MCF 10A (cell line): Measurements from ENCODE around the gene SLC39A3. TPM values are rescaled to one million over a fixed set of nuclear protein-coding genes. Genes with fewer than 3 reads are reported as not detected.

Experiments used
- BruUV-seq: library from RNA; stranded (reverse); fragments of 400-500 nt; replicated peaks from 2 replicates; lab custom pipeline; 2021; lab: Mats Ljungman, UMichigan
- CTCF ChIA-PET: fragments of 300-600 bp; sonication (Branson Sonifier 250); formaldehyde crosslinking; extraction: SDS; loops from one replicate; lab custom pipeline; 2021; ENCODE audit warnings: antibody characterized with exemption, inconsistent platforms; lab: Yijun Ruan, JAX
- POLR2A ChIA-PET: fragments of 300-600, 350-650 bp; sonication (Branson Sonifier 250); formaldehyde crosslinking; extraction: SDS; loops from one replicate; lab custom pipeline; 2020; ENCODE audit warnings: antibody characterized with exemption, inconsistent platforms; lab: Yijun Ruan, JAX
- DNase-seq: peaks from one replicate; pipeline ENCODE4 v3.0.0-alpha.2; 2018; ENCODE audit not compliant: unreplicated experiment
- H3K27ac Mint-ChIP-seq: one replicate; pipeline ENCODE4 v1.8.0; 2022; ENCODE audit warnings: mild to moderate bottlenecking, low read depth, mixed read lengths; ENCODE audit not compliant: unreplicated experiment
- H3K27me3 Mint-ChIP-seq: one replicate; pipeline ENCODE4 v1.8.0; 2022; ENCODE audit warnings: mixed read lengths; ENCODE audit not compliant: insufficient read depth, unreplicated experiment
- H3K36me3 Mint-ChIP-seq: one replicate; pipeline ENCODE4 v1.8.0; 2022; ENCODE audit warnings: mild to moderate bottlenecking, moderate library complexity, mixed read lengths; ENCODE audit not compliant: insufficient read depth, unreplicated experiment
- H3K4me1 Mint-ChIP-seq: one replicate; pipeline ENCODE4 v1.8.0; 2022; ENCODE audit warnings: mixed read lengths; ENCODE audit not compliant: insufficient read depth, unreplicated experiment
- H3K4me3 Mint-ChIP-seq: one replicate; pipeline ENCODE4 v1.8.0; 2022; ENCODE audit warnings: mild to moderate bottlenecking, moderate library complexity, mixed read lengths; ENCODE audit not compliant: unreplicated experiment
- H3K9me3 Mint-ChIP-seq: one replicate; pipeline ENCODE4 v1.8.0; 2022; ENCODE audit warnings: mixed read lengths; ENCODE audit not compliant: unreplicated experiment
- intact Hi-C: fragments of 100-400 bp; cut with micrococcal nuclease; formaldehyde crosslinking; loops from 2 replicates; pipeline ENCODE4 v1.14.1; 2022
- total RNA-seq: library from RNA; stranded (reverse); gene quantifications from 2 replicates; pipeline ENCODE4 v1.2.3, GENCODE V29; 2022
- TF ChIP-seq, protein P1 (sequence below): fragments of 200-600 bp; IDR thresholded peaks from one replicate; pipeline ENCODE4 v1.8.0; 2022; ENCODE audit warnings: antibody characterized with exemption, mild to moderate bottlenecking; ENCODE audit not compliant: unreplicated experiment

SLC39A3 gene
- total RNA-seq, 1 experiment from 2014 or later, result 21.3 TPM

DNA sequence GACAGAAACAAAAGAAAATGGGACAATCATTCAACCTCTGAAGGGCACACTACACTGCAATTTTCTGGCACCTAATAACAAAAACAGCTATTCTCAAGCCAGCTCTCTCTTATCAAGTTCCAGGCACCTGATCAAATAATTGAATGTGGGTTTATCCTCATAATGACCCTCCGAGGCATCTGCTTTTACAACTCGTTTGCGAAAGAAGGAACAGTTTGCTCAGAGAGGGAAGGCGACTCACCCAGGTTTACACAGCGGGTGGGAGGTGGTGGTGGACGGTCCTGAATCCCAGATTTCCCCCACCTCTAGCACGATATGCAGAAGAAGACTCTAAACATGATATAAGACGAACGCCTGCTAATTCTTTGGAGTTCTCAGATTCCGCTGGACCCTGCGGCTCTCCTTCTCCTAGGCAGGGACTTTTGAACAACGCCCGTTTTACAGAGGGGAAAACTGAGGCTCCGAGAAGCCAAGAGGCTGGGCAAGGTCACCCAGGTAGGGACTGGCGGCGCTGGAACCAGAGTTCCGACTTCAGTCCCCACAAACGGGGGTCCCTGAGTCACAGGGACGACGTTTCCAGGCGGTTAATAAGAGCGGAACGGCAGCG lies 42.6 kb upstream of the SLC39A3 start:
- Mint-ChIP-seq H3K27me3 (no peaks in the 10 kb centered on the region), H3K27ac (peak overlapping the region; percentile 94), H3K4me1 (peaks cover 22% of the 10 kb centered on the region), H3K36me3 (peaks cover 34% of the 10 kb centered on the region), H3K9me3 (no peaks in the 10 kb centered on the region), H3K4me3 (peak overlapping the region; percentile 78)
- intact Hi-C loops, result no loop called here
- CTCF ChIA-PET, result interaction anchor here (0.6 to 0.7 kb wide), 5 partner anchors 12 to 1435 kb away, joined by 3 read pairs; no protein-coding TSS in a partner anchor
- POLR2A ChIA-PET, result interaction anchor here (0.6 to 1.7 kb wide), 9 partner anchors 43 to 307 kb away, joined by 3 to 6 read pairs (median 4); partner anchors contain the start of genes GADD45B, ZNF555 and ZNF57
- peak; percentile 16 for DNase-seq
- TF ChIP-seq, protein P1, sequence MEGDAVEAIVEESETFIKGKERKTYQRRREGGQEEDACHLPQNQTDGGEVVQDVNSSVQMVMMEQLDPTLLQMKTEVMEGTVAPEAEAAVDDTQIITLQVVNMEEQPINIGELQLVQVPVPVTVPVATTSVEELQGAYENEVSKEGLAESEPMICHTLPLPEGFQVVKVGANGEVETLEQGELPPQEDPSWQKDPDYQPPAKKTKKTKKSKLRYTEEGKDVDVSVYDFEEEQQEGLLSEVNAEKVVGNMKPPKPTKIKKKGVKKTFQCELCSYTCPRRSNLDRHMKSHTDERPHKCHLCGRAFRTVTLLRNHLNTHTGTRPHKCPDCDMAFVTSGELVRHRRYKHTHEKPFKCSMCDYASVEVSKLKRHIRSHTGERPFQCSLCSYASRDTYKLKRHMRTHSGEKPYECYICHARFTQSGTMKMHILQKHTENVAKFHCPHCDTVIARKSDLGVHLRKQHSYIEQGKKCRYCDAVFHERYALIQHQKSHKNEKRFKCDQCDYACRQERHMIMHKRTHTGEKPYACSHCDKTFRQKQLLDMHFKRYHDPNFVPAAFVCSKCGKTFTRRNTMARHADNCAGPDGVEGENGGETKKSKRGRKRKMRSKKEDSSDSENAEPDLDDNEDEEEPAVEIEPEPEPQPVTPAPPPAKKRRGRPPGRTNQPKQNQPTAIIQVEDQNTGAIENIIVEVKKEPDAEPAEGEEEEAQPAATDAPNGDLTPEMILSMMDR, result no peak
- TSS peak; percentile 54 for BruUV-seq

DNA sequence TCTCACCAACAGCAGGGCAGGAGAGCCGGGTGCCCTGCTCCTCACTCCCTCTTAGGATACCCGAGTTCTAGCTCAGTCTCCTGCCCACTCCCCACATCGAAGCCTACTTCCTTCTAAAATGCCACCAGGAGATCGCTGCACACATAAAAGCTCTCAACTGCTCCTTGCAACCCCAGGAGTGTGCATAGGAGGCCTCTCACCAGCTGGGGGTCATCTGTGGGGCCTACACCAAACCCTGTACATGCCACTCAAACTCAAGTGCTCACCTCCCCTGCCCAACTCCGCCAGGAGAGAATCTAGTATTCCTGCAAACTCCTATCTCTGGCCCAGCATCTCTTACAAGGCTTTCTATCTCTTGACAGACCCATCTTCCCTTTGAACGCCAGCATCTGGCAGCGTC lies 40.5 kb upstream of the SLC39A3 start:
- POLR2A ChIA-PET, result no interaction called here
- H3K27me3 Mint-ChIP-seq, result no peaks in the 10 kb centered on the region
- peaks cover 22% of the 10 kb centered on the region for H3K4me1 Mint-ChIP-seq
- no TSS peak for BruUV-seq
- peaks cover 36% of the 10 kb centered on the region for H3K36me3 Mint-ChIP-seq
- intact Hi-C loops, result no loop called here
- DNase-seq, result no peak
- peak overlapping the region; percentile 20 for H3K27ac Mint-ChIP-seq
- CTCF ChIA-PET, result interaction anchor here (0.5 to 0.6 kb wide), 2 partner anchors 22 to 1068 kb away, joined by 3 read pairs; no protein-coding TSS in a partner anchor
- H3K9me3 Mint-ChIP-seq, result no peaks in the 10 kb centered on the region
- TF ChIP-seq, protein P1, result no peak
- no peak overlapping the region for H3K4me3 Mint-ChIP-seq

DNA sequence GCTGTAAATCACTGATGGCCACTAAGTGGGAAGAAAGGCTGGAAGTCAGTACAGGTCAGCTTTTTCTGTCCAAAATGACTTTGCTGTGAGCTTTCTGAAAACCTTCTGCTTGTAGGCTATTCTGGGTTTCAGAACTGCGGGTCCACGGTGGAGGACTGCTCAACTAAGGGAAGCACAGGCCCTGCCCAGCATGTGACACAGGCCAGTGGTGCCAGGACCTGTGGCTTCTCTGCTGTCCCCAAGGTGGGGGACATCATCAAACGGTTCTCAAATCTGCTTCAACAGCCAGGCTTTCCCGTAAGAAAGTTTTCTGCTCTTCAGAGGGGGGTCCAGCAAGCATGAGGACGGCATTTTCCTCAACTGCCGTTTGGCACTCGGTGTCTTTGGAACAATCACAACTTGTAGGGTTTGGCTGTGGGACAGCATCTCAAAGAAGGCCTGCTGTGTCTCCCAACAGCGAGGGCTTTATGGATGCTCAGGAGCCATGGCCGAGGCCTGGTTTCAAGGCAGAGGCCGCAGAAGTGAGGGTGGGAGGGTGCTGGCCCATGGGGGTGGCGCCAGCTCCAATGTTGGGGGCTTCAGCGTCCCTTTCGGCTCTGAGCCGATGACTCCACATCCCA lies 39.4 kb upstream of the SLC39A3 start:
- Mint-ChIP-seq H3K4me3 (no peak overlapping the region), H3K27me3 (no peaks in the 10 kb centered on the region), H3K4me1 (peaks cover 24% of the 10 kb centered on the region), H3K27ac (no peak overlapping the region), H3K9me3 (no peaks in the 10 kb centered on the region), H3K36me3 (peaks cover 36% of the 10 kb centered on the region)
- no peak for DNase-seq
- ChIA-PET CTCF (interaction anchor here (0.6 to 0.9 kb wide), 2 partner anchors 95 to 301 kb away, joined by 3 read pairs; no protein-coding TSS in a partner anchor), POLR2A (interaction anchor here (0.7 kb wide), 1 partner anchor 31 kb away, joined by 3 read pairs; no protein-coding TSS in a partner anchor)
- no TSS peak for BruUV-seq
- TF ChIP-seq, protein P1, result no peak
- intact Hi-C loops, result no loop called here

DNA sequence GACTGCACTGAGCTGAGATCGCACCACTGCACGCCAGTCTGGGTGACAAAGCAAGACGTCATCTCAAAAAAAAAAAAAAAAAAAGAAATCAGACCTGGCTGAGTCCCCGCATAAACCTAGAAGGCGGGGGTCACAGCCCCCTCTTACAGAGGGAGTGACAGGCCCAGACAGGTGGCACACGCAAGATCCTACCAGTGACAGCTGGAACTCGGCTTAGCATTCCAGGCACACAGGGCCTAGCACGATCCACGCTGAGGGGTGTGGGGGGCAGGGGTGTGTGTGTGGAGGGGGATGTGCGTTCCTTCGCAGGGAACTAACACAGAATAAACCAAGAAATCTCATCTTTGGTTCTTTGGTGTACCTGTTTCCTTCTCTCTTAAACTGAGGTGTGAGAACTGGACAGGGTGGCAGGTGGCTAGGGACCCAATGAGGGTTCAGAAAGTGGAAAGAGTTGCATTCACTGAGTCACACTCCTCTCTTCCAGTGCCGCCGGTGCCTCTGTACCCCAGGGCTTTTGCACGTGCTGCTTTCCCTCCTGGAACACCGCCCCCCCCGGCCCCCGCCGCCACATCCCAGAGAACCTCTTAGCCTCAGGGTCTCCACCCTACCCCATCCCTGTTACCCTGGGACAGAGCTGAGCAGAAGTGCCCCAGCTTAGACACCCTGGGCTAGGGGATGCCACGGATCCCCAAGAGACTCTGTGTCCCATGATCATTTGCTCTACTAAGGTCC lies 38.3 kb upstream of the SLC39A3 start:
- Mint-ChIP-seq H3K4me3 (no peak overlapping the region), H3K27ac (no peak overlapping the region), H3K27me3 (no peaks in the 10 kb centered on the region), H3K4me1 (peaks cover 19% of the 10 kb centered on the region), H3K36me3 (peaks cover 32% of the 10 kb centered on the region), H3K9me3 (no peaks in the 10 kb centered on the region)
- no peak for DNase-seq
- intact Hi-C loops, result no loop called here
- no TSS peak for BruUV-seq
- POLR2A ChIA-PET, result no interaction called here
- CTCF ChIA-PET, result interaction anchor here (0.6 kb wide), 1 partner anchor 876 kb away, joined by 3 read pairs; no protein-coding TSS in a partner anchor
- TF ChIP-seq, protein P1, result no peak
